HEK293 (cell line): ENCODE measurements around the gene EFCAB6.

Experiments
- CTCF ChIA-PET: fragments of 350-600 bp; formaldehyde crosslinking; extraction: SDS; loops from one replicate; lab custom pipeline; 2021; ENCODE audit warnings: antibody characterized with exemption; lab: Yijun Ruan, JAX
- POLR2A ChIA-PET: fragments of 300-600 bp; formaldehyde crosslinking; extraction: SDS; loops from one replicate; lab custom pipeline; 2020; ENCODE audit warnings: antibody characterized with exemption, inconsistent platforms; lab: Yijun Ruan, JAX
- H3K27ac ChIP-seq: fragments of 200-500 bp; sonication (Bioruptor generic); 2 replicates; pipeline ENCODE4 v1.5.1; 2014; ENCODE audit warnings: low read depth, low read length, control low read depth, inconsistent platforms; ENCODE audit errors: extremely low read depth
- H3K36me3 ChIP-seq, 2 experiments: fragments of 200-500 bp in 1 of 2; sonication (Bioruptor generic) in 1 of 2; 1 replicate in 1 of 2; 2 replicates in 1 of 2; pipeline ENCODE4 v1.5.1; 2014 to 2017; ENCODE audit warnings: inconsistent platforms in 2 of 2, low read length in 2 of 2; ENCODE audit not compliant: control insufficient read depth in 2 of 2, insufficient read depth in 1 of 2
- H3K4me1 ChIP-seq: fragments of 200-500 bp; sonication (Bioruptor generic); 2 replicates; pipeline ENCODE4 v1.5.1; 2014; ENCODE audit warnings: mild to moderate bottlenecking, low read length, inconsistent platforms; ENCODE audit not compliant: control insufficient read depth, insufficient read depth
- H3K4me3 ChIP-seq: 2 replicates; pipeline ENCODE4 v1.5.1; 2011; ENCODE audit warnings: low read depth, mild to moderate bottlenecking, control low read depth, low read length, moderate library complexity
- H3K9me3 ChIP-seq: fragments of 200-500 bp; sonication (Bioruptor generic); 2 replicates; pipeline ENCODE4 v1.5.1; 2014; ENCODE audit warnings: low read depth, low read length, inconsistent platforms; ENCODE audit not compliant: control insufficient read depth, insufficient read depth
- GFI1B ChIP-seq: fragments of 450-650 bp; formaldehyde crosslinking; IDR thresholded peaks from 2 replicates; pipeline ENCODE4 v1.5.1; 2016; ENCODE audit warnings: missing biosample characterization, missing genetic modification characterization
- GLI2 ChIP-seq: fragments of 450-650 bp; formaldehyde crosslinking; IDR thresholded peaks from 2 replicates; pipeline ENCODE4; 2017; ENCODE audit warnings: missing biosample characterization, missing genetic modification characterization, low read depth, borderline replicate concordance
- KLF17 ChIP-seq: fragments of 450-650 bp; formaldehyde crosslinking; IDR thresholded peaks from 2 replicates; pipeline ENCODE4 v1.5.1; 2016; ENCODE audit warnings: missing biosample characterization, missing genetic modification characterization
- KLF7 ChIP-seq: fragments of 450-650 bp; formaldehyde crosslinking; IDR thresholded peaks from 2 replicates; pipeline ENCODE4 v1.5.1; 2016; ENCODE audit warnings: missing biosample characterization, missing genetic modification characterization, borderline replicate concordance
- PBX3 ChIP-seq: sonication (generic); formaldehyde crosslinking; IDR thresholded peaks from 2 replicates; pipeline ENCODE4 v1.8.1; 2022; ENCODE audit warnings: mild to moderate bottlenecking, moderate library complexity, missing genetic modification reagents
- SP2 ChIP-seq: fragments of 450-650 bp; formaldehyde crosslinking; IDR thresholded peaks from 2 replicates; pipeline ENCODE4 v1.5.1; 2016; ENCODE audit warnings: missing biosample characterization, missing genetic modification characterization
- SP3 ChIP-seq: fragments of 450-650 bp; formaldehyde crosslinking; IDR thresholded peaks from 2 replicates; pipeline ENCODE4 v1.5.1; 2016; ENCODE audit warnings: missing biosample characterization, missing genetic modification characterization
- WT1 ChIP-seq: fragments of 450-650 bp; formaldehyde crosslinking; IDR thresholded peaks from 2 replicates; pipeline ENCODE4 v1.5.1; 2016; ENCODE audit warnings: missing biosample characterization, missing genetic modification characterization
- YY1 ChIP-seq: fragments of 450-650 bp; formaldehyde crosslinking; IDR thresholded peaks from 2 replicates; pipeline ENCODE4 v1.5.1; 2018; ENCODE audit warnings: missing biosample characterization, missing genetic modification characterization
- YY2 ChIP-seq: fragments of 450-650 bp; formaldehyde crosslinking; IDR thresholded peaks from 2 replicates; pipeline ENCODE4 v1.5.1; 2016; ENCODE audit warnings: missing biosample characterization, missing genetic modification characterization
- ZBTB26 ChIP-seq: fragments of 450-650 bp; formaldehyde crosslinking; optimal IDR thresholded peaks from 2 replicates; pipeline ENCODE3; 2016; ENCODE audit warnings: missing biosample characterization, mild to moderate bottlenecking, missing genetic modification characterization
- ZBTB8A ChIP-seq: fragments of 450-650 bp; formaldehyde crosslinking; IDR thresholded peaks from 2 replicates; pipeline ENCODE4 v1.5.1; 2016; ENCODE audit warnings: missing biosample characterization, missing genetic modification characterization
- ZIC2 ChIP-seq: fragments of 450-650 bp; formaldehyde crosslinking; IDR thresholded peaks from 2 replicates; pipeline ENCODE4 v1.5.1; 2016; ENCODE audit warnings: missing biosample characterization, missing genetic modification characterization
- ZNF114 ChIP-seq: fragments of 450-650 bp; formaldehyde crosslinking; IDR thresholded peaks from 2 replicates; pipeline ENCODE4 v1.5.0; 2017; ENCODE audit warnings: missing biosample characterization, missing genetic modification characterization
- ZNF211 ChIP-seq: fragments of 450-650 bp; formaldehyde crosslinking; IDR thresholded peaks from 2 replicates; pipeline ENCODE4 v1.5.1; 2016; ENCODE audit warnings: low read depth, missing biosample characterization, missing genetic modification characterization
- ZNF26 ChIP-seq: fragments of 450-650 bp; formaldehyde crosslinking; IDR thresholded peaks from 2 replicates; pipeline ENCODE4 v1.5.1; 2016; ENCODE audit warnings: missing biosample characterization, missing genetic modification characterization
- ZNF302 ChIP-seq: fragments of 450-650 bp; formaldehyde crosslinking; IDR thresholded peaks from 2 replicates; pipeline ENCODE4 v1.5.1; 2016; ENCODE audit warnings: missing biosample characterization, missing genetic modification characterization, low read depth
- ZNF311 ChIP-seq: fragments of 450-650 bp; formaldehyde crosslinking; IDR thresholded peaks from 2 replicates; pipeline ENCODE4 v1.5.1; 2017; ENCODE audit warnings: missing biosample characterization, missing genetic modification characterization, borderline replicate concordance
- ZNF324 ChIP-seq: fragments of 450-650 bp; formaldehyde crosslinking; IDR thresholded peaks from 2 replicates; pipeline ENCODE4 v1.5.1; 2016; ENCODE audit warnings: missing biosample characterization, missing genetic modification characterization
- ZNF341 ChIP-seq: fragments of 450-650 bp; formaldehyde crosslinking; IDR thresholded peaks from 2 replicates; pipeline ENCODE4; 2016; ENCODE audit warnings: low read depth, missing biosample characterization, missing genetic modification characterization
- ZNF391 ChIP-seq: fragments of 450-650 bp; formaldehyde crosslinking; IDR thresholded peaks from 2 replicates; pipeline ENCODE4 v1.5.1; 2016; ENCODE audit warnings: low read depth, missing biosample characterization, missing genetic modification characterization, borderline replicate concordance
- ZNF510 ChIP-seq: fragments of 450-650 bp; formaldehyde crosslinking; IDR thresholded peaks from 2 replicates; pipeline ENCODE4 v1.5.1; 2018; ENCODE audit warnings: mild to moderate bottlenecking, missing genetic modification characterization, missing biosample characterization; ENCODE audit not compliant: insufficient replicate concordance
- ZNF549 ChIP-seq: fragments of 450-650 bp; IDR thresholded peaks from 2 replicates; pipeline ENCODE4 v1.5.1; 2018; ENCODE audit warnings: missing biosample characterization, missing genetic modification characterization, mild to moderate bottlenecking, inconsistent platforms, moderate library complexity
- ZNF585B ChIP-seq: fragments of 450-650 bp; formaldehyde crosslinking; IDR thresholded peaks from 2 replicates; pipeline ENCODE4 v1.5.1; 2016; ENCODE audit warnings: missing biosample characterization, missing genetic modification characterization
- ZNF660 ChIP-seq: fragments of 450-650 bp; IDR thresholded peaks from 2 replicates; pipeline ENCODE4 v1.5.1; 2018; ENCODE audit warnings: missing biosample characterization, mild to moderate bottlenecking, missing genetic modification characterization
- ZNF776 ChIP-seq: fragments of 450-650 bp; formaldehyde crosslinking; IDR thresholded peaks from 2 replicates; pipeline ENCODE4 v1.5.0; 2017; ENCODE audit warnings: missing biosample characterization, missing genetic modification characterization, borderline replicate concordance
- TF ChIP-seq, protein P1 (sequence below): fragments of 450-650 bp; formaldehyde crosslinking; IDR thresholded peaks from 2 replicates; pipeline ENCODE4 v1.5.1; 2016; ENCODE audit warnings: missing biosample characterization, missing genetic modification characterization
- TF ChIP-seq, protein P2 (sequence below): fragments of 450-650 bp; formaldehyde crosslinking; IDR thresholded peaks from 2 replicates; pipeline ENCODE4 v1.5.1; 2016; ENCODE audit warnings: missing biosample characterization, missing genetic modification characterization

EFCAB6 gene

GRCh38 chr22:43837666-43838065 lies 25.6 kb upstream of the EFCAB6 start:
- ChIA-PET CTCF (interaction anchor here (0.6 to 1.3 kb wide), 3 partner anchors 57 to 583 kb away, joined by 3 to 4 read pairs (median 4); no protein-coding TSS in a partner anchor), POLR2A (no interaction called here)
- no peak overlapping the region for H3K27ac ChIP-seq
- H3K4me3 ChIP-seq: no peak overlapping the region
- TF ChIP-seq, protein P1, sequence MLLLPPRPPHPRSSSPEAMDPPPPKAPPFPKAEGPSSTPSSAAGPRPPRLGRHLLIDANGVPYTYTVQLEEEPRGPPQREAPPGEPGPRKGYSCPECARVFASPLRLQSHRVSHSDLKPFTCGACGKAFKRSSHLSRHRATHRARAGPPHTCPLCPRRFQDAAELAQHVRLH (tag by site-specific recombination): no peak
- TF ChIP-seq WT1: no peak
- no peak for TF ChIP-seq ZNF660 (tag by site-specific recombination)
- no peak for TF ChIP-seq ZNF549
- TF ChIP-seq YY2: no peak
- no peak for TF ChIP-seq ZNF114 (tag by site-specific recombination)
- no peak for TF ChIP-seq ZNF585B (tag by site-specific recombination)
- TF ChIP-seq ZNF302 (tag by site-specific recombination): no peak
- TF ChIP-seq ZNF391 (tag by site-specific recombination): no peak
- no peak for TF ChIP-seq ZIC2 (tag by site-specific recombination)
- TF ChIP-seq ZBTB26 (tag by site-specific recombination): no peak
- TF ChIP-seq SP2 (tag by site-specific recombination): no peak
- no peak for TF ChIP-seq GFI1B (tag by site-specific recombination)
- TF ChIP-seq SP3 (tag by site-specific recombination): no peak
- no peak for TF ChIP-seq PBX3 (CRISPR knock-in tag)
- TF ChIP-seq ZNF324 (tag by site-specific recombination): no peak
- TF ChIP-seq KLF7 (tag by site-specific recombination): no peak
- TF ChIP-seq, all 188 proteins: peak for 0
- no peaks in the 10 kb centered on the region for H3K4me1 ChIP-seq
- H3K9me3 ChIP-seq: no peaks in the 10 kb centered on the region
- H3K36me3 ChIP-seq: peaks cover 0 to 38% of the 10 kb centered on the region in 2 experiments; a peak in 1 of 3 replicates

DNA sequence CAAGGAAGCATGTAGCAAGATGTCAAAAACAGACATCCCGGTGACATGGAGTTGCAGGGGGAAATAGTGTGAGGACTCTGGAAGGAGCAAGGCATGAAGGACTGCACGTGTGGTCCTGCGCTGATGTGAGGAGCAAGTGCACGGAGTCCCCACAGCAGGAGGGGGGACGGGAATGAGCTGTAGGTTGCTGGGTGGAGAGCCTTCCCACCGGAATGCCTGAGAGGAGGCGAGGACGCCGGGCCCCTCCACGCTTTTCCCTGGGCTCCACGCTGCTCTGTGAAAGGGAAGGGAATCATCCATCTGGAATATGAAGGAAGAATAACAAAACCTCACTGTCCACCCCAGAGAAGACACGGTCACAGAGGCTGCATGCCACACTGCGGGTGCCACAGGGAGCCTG lies 23.6 kb upstream of the EFCAB6 start:
- Histone ChIP-seq H3K4me3 (no peak overlapping the region), H3K9me3 (no peaks in the 10 kb centered on the region), H3K4me1 (no peaks in the 10 kb centered on the region), H3K27ac (no peak overlapping the region), H3K36me3 (peaks cover 0 to 51% of the 10 kb centered on the region in 2 experiments; a peak in 1 of 3 replicates)
- TF ChIP-seq ZNF510 (tag by site-specific recombination): no peak
- no peak for TF ChIP-seq ZNF341 (tag by site-specific recombination)
- no peak for TF ChIP-seq ZBTB8A (tag by site-specific recombination)
- no peak for TF ChIP-seq ZNF311 (tag by site-specific recombination)
- no peak for TF ChIP-seq ZNF26 (tag by site-specific recombination)
- TF ChIP-seq YY2: no peak
- no peak for TF ChIP-seq ZNF776
- TF ChIP-seq GLI2: no peak
- TF ChIP-seq, protein P2, sequence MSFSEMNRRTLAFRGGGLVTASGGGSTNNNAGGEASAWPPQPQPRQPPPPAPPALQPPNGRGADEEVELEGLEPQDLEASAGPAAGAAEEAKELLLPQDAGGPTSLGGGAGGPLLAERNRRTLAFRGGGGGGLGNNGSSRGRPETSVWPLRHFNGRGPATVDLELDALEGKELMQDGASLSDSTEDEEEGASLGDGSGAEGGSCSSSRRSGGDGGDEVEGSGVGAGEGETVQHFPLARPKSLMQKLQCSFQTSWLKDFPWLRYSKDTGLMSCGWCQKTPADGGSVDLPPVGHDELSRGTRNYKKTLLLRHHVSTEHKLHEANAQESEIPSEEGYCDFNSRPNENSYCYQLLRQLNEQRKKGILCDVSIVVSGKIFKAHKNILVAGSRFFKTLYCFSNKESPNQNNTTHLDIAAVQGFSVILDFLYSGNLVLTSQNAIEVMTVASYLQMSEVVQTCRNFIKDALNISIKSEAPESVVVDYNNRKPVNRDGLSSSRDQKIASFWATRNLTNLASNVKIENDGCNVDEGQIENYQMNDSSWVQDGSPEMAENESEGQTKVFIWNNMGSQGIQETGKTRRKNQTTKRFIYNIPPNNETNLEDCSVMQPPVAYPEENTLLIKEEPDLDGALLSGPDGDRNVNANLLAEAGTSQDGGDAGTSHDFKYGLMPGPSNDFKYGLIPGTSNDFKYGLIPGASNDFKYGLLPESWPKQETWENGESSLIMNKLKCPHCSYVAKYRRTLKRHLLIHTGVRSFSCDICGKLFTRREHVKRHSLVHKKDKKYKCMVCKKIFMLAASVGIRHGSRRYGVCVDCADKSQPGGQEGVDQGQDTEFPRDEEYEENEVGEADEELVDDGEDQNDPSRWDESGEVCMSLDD: no peak
- TF ChIP-seq, protein P1 (tag by site-specific recombination): no peak
- TF ChIP-seq ZNF660 (tag by site-specific recombination): no peak
- no peak for TF ChIP-seq YY1 (tag by site-specific recombination)
- TF ChIP-seq KLF17 (tag by site-specific recombination): no peak
- TF ChIP-seq ZNF211 (tag by site-specific recombination): no peak
- CTCF ChIA-PET: no interaction called here
- POLR2A ChIA-PET: no interaction called here
